Raji (cell line): Measurements from ENCODE around the gene GLOD4.

Experiments used
- POLR2A ChIP-seq: IDR thresholded peaks from 2 replicates; pipeline ENCODE4 v1.6.1; 2011; ENCODE audit warnings: low read depth, low read length, control low read depth; ENCODE audit not compliant: insufficient read depth

Gene GLOD4

GRCh38 chr17:806346-806745 is 24.3 kb upstream of the GLOD4 start:
- no peak for TF ChIP-seq POLR2A

- no peak for TF ChIP-seq POLR2A
These were observed 22.7 kb upstream of the GLOD4 start for GRCh38 chr17:804541-805435.

GRCh38 chr17:802901-803881 is 21.1 kb upstream of the GLOD4 start:
- no peak for TF ChIP-seq POLR2A

GRCh38 chr17:802481-802880 is 20.4 kb upstream of the GLOD4 start:
- TF ChIP-seq POLR2A, result no peak

GRCh38 chr17:801660-802059 is 19.6 kb upstream of the GLOD4 start:
- no peak for TF ChIP-seq POLR2A

GRCh38 chr17:800446-801242 is 18.6 kb upstream of the GLOD4 start:
- TF ChIP-seq POLR2A, result no peak

- no peak for TF ChIP-seq POLR2A
These were observed 17.2 kb upstream of the GLOD4 start for GRCh38 chr17:799261-799660.

GRCh38 chr17:798246-798645 is 16.2 kb upstream of the GLOD4 start:
- TF ChIP-seq POLR2A, result no peak

DNA sequence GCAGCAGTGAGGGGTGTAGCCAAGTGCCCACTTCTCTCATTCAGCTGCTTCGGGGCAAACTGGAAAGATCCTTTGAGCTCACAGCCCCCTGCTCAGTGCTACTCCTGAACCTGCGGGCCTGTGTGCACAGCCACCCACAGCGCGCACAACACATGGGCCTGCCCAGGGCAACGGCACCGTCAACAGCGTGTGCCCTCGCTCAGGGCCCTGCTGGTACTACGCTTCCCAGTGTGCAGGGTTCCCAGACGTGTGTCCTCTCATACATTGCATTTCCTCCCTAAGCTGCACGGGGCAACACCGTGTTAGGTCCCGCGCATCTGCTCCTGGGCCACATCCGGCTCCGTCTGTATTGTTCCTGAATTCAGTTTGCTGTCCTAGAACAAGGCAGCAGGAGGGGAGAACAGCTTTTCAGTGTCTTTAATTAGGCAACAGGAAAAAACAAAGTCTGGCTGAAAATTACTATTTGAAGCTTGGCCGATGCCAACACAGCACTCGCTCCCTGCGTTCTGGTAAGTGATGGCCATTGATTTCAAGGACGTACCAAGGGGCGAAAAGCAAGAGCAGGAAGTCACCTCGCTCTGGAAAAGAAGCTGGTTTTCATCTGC is 15.3 kb upstream of the GLOD4 start:
- 0 out of 2 replicates have a peak, but pooled peaks have one; percentile 4 for TF ChIP-seq POLR2A

DNA sequence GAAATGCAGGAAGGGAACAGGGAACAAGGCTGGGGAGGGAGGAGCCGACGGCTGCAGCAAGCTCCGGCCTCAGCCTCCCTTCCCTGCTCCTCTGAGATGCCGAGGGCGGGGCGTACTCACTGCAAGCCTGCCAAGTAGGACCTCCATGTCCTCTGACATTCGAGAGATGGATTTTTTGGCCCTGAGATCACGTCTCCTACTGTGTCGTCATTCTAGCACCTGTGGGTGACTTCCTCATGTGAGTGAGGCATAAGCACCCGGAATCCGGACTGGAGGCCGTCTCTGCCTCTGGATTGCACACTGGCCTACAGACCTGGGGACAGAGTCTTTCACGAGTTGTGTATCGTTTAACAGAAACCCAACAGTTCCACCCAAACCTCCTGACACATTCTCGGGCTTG is 14.5 kb upstream of the GLOD4 start:
- no peak for TF ChIP-seq POLR2A

GRCh38 chr17:795721-796120 is 13.6 kb upstream of the GLOD4 start:
- no peak for TF ChIP-seq POLR2A

DNA sequence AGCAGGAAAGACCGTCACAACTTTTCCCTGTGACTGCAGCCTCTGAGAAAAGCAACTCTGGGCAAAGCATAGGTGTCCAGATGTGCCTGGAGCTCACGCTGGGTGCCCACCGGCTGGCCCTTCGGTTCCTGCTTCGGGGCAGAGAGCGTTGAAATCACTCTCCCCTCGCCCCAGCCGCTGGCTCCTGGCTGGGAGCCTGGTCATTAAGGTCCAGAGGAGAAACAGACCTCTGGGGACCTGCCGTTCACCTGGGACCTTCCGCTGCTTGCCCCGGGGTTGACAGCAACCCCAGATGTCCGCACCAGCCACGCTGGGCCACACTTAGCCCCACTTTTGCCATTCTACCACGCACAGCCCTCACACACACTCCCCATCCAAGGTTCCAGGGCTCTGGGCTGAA is 13.2 kb upstream of the GLOD4 start:
- TF ChIP-seq POLR2A, result no peak

DNA sequence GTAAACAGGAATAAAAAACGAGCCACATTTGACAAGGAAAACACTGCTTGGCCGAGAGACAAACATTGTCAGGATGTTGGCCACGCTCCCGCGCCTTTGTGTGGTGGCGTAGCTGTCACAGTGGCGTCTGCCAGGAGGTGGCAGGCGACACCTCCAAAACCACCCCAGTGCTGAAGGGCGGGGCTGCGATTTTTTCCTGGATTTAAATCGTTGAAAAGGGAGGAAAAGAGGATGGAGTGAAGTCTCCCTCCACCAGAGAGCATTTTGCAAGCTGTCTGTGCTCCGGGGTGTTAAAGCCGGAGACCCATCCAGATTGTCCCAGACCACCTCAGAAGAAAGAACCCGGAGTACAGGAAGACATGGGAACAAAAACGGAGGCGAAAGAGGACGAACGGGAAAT is 12.8 kb upstream of the GLOD4 start:
- no peak for TF ChIP-seq POLR2A

- no peak for TF ChIP-seq POLR2A
These were observed 10.2 kb upstream of the GLOD4 start for GRCh38 chr17:792277-792676.
